ENCODE data around the gene PRC1. TPM values are rescaled to one million over a fixed set of nuclear protein-coding genes. Genes with fewer than 3 reads are reported as not detected.

PRC1 gene
- total RNA-seq, 1 donor from 2014 or later = 15.8 TPM

GRCh38 chr15:90955624-90956273 is 38.6 kb downstream of the PRC1 start:
- no peak for DNase-seq

- DNase-seq = peak; percentile 90
Measured at GRCh38 chr15:90954712-90955623, 39.4 kb downstream of the PRC1 start, which contains the start of gene RCCD1. TSS of gene RCCD1 (plus strand) at chr15:90954884. CDS start at chr15:90956735, 1,851 bp downstream.

GRCh38 chr15:90953947-90954711 is 40.2 kb downstream of the PRC1 start:
- no peak for DNase-seq

GRCh38 chr15:90952901-90953677 is 41.2 kb downstream of the PRC1 start:
- DNase-seq = no peak

- DNase-seq = no peak
Measured at GRCh38 chr15:90950676-90951075, 43.7 kb downstream of the PRC1 start.

GRCh38 chr15:90949979-90950675 is 44.2 kb downstream of the PRC1 start:
- no peak for DNase-seq

- DNase-seq = no peak
Measured at GRCh38 chr15:90948506-90948905, 45.8 kb downstream of the PRC1 start.

- no peak for DNase-seq
Measured at GRCh38 chr15:90947577-90948357, 46.6 kb downstream of the PRC1 start.

GRCh38 chr15:90946941-90947576 is 47.3 kb downstream of the PRC1 start:
- DNase-seq = no peak

GRCh38 chr15:90946538-90946937 is 47.8 kb downstream of the PRC1 start:
- no peak for DNase-seq

GRCh38 chr15:90945091-90945490 is 49.2 kb downstream of the PRC1 start:
- DNase-seq = no peak

- DNase-seq = no peak
Measured at GRCh38 chr15:90942354-90943120, 51.8 kb downstream of the PRC1 start.

- DNase-seq = no peak
Measured at GRCh38 chr15:90941038-90941437, 53.3 kb downstream of the PRC1 start.

- no peak for DNase-seq
Measured at GRCh38 chr15:90939756-90940155, 54.6 kb downstream of the PRC1 start.

GRCh38 chr15:90938261-90938660 is 56.1 kb downstream of the PRC1 start:
- DNase-seq = no peak

- no peak for DNase-seq
Measured at GRCh38 chr15:90936823-90937222, 57.5 kb downstream of the PRC1 start.

GRCh38 chr15:90934949-90935751 is 59.2 kb downstream of the PRC1 start, which contains the start of gene UNC45A:
TSS of gene UNC45A (plus strand) at chr15:90935285. CDS start at chr15:90935325, 40 bp downstream.
- DNase-seq = peak; percentile 83

Data from occipital lobe (tissue), 2 donors.